ENCODE data around the gene INSR.

INSR gene

DNA sequence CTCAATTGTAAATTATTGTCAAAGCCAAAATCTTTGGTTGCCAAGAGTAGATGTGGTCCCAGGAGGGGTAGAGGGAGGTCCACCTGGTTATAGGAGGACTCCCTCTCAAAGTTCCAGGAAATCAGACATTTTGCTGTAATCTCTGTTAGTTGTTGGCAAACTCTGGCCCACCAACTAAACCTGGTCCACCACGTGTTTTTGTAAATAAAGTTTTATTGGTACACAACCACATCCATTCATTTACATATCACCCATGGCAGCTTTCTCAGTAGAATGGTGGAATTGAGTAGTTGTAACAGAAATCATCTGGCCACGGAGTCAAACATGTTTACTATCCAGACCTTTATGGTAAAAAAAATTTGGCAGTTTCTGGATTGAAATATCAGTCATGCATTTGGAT lies 154.1 kb downstream of the INSR start:
- DNase-seq (ENCODE audit: low read depth): no peak

DNA sequence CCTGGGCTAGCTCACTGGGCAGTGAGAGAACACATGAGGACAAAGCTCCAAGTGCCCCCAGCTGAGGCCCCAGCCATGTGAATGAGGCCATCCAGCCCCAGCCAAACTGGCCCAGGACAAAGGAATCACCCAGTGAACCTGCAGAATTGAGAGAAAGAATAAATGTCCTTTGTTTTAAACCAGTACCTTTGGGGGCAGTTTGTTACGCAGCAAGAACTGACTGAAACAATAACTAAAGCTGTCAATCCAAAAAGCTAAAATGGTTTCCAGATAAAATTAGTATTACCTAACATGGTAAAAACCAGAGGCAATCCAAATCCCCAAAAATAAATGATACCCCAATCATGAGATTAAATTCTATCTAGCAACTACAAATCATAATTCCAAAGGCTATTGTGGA lies 155.1 kb downstream of the INSR start:
- no peak for DNase-seq (ENCODE audit: low read depth)

DNA sequence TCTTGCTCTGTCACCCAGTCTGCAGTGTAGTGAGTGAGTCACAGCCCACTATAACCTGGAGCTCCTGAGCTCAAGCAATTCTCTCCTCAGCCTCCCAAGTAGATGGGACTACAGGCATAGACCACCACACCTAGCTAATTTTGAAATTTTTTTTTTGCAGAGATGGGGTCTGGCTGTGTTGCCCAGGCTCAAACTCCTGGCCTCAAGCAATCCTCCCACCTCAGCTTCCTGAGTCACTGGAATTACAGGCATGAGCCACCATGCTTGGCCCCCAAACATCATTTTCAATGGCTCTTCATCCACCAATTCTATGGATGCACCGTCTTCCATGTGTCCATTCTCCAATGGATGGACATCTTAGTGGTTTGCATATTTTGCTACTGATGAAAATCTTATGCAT lies 155.8 kb downstream of the INSR start:
- DNase-seq (ENCODE audit: low read depth): no peak

GRCh38 chr19:7137120-7137519 lies 157.1 kb downstream of the INSR start:
- no peak for DNase-seq (ENCODE audit: low read depth)

DNA sequence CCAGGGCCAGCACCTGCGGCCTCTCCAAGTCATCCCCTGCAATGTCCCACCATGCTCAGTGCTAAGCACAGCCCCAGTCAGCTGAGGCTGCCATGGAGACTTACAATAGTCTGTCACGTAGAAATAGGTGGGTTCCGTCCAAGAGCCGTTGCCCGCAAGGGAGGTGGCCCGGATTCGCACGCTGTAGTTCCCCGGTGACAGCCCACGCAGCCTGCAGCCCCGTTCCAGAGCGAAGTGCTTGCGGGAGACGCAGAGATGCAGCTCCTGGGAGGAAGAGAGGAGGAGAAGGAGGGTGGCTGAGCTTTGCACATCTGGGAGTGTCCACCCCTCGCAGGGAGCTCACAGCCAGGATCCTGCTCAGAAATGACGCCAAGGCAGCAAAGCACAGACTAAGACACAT lies 162.2 kb downstream of the INSR start:
- no peak for DNase-seq (ENCODE audit: low read depth)

DNA sequence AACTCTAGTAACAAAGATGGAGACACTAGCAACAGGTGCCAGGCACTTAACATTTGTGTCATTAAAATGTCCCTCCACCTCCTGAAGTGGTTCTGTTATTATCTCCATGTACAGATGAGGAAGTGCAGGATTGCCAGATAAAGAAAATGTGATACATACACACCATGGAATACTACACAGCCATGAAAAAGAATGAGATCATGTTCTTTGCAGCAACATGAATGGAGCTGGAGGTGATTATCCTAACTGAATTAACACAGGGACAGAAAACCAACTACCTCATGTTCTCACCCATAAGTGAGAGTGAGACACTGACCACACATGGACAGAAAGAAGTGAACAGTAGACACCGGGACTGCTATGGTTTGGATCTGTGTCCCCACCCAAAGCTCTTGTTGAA lies 164.2 kb downstream of the INSR start:
- no peak for DNase-seq (ENCODE audit: low read depth)

- DNase-seq (ENCODE audit: low read depth): no peak
Observed at GRCh38 chr19:7126132-7126531, 168.1 kb downstream of the INSR start.

DNA sequence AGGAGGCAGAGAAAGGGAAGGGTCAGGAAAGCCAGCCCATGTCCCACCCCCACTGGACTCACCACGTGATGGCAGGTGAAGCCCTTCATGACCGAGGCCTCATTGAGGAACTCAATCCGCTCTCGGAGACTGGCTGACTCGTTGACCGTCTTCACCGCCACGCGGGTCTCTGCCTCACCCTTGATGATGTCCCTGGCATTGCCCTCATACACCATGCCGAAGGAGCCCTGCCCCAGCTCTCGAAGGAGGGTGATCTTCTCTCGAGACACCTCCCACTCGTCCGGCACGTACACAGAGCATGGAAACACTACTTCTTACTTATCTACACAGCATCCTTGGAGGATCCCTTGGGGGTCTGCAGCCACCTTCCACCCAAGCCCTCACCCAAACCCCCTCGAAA lies 169.0 kb downstream of the INSR start:
- no peak for DNase-seq (ENCODE audit: low read depth)

DNA sequence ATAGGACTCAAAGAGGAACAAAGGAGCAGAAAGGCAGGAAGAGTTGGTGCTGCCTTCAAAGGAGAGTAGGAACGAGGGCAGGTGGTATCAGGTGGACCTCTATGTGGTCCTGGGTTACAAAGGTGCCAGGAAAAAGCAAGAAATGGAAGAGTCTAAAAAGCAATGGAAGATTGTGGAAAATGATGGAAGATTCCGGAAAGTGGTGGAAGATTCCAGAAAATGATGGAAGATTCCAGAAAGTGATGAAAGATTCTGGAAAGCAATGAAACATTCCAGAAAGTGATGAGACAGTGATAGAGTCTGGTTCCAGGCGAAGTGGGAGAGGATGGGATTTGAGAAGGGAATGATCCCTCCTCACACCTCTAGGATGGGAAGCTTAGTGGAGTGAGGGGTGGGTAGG lies 169.4 kb downstream of the INSR start:
- DNase-seq (ENCODE audit: low read depth): no peak

DNA sequence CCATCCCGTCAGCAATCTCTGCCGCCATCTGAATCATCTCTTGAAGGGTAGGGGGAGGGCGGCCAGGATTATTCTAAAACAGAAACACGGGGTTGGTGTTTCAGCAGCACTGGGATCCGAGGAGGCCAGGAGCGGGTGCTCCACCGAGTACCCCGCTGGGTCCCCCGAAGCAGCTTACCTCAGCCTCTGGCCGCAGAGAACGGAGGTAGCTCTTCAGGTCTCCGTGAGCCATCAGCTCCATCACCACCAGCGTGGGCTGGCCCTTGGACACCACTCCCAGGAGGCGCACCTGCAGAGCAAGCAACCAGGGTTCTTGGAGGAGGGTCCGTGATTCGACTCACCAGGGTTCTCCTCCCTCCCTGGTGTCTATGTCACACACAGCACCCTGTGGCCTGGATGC lies 171.5 kb downstream of the INSR start:
- DNase-seq (ENCODE audit: low read depth): no peak

DNA sequence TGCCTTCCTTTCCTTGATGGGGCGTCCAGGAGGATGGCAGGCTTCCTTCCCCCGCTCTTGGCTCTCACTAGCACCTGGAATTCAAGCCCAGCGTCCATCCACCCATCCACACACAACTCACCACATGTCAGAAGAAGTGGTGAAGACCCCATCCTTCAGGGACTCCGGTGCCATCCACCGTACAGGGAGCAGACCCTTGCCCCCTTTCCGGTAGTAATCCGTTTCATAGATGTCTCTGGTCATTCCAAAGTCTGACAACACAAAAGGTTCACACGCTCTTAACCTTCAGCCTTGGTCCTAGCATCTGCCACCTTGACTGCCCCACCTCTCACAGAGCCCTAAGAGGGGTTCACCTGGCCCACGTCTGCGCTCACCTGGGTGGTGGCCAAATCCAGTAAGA lies 173.7 kb downstream of the INSR start:
- no peak for DNase-seq (ENCODE audit: low read depth)

GRCh38 chr19:7119582-7119981 lies 174.6 kb downstream of the INSR start:
- DNase-seq (ENCODE audit: low read depth): no peak

DNA sequence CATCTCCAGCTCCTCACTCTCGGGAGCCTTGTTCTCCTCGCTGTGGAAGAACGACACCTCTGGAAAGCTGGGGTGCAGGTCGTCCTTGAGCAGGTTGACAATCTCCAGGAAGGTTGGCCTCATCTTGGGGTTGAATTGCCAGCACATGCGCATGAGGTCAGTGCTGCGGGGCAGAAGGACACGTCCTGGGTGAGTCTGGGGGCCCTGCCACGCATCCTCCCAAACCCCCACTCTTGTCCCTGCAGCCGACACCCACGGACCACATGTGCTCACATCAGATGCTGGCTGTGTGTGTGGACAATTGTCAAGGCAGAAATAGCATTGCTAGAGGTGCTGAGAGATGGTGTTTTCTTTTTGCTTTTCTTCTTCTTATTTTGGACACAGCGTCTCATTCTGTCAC lies 177.0 kb downstream of the INSR start:
- DNase-seq (ENCODE audit: low read depth): no peak

- no peak for DNase-seq (ENCODE audit: low read depth)
Observed at GRCh38 chr19:7115721-7116120, 178.5 kb downstream of the INSR start.

GRCh38 chr19:7113233-7113632 lies 181.0 kb downstream of the INSR start:
- DNase-seq (ENCODE audit: low read depth): no peak

- no peak for DNase-seq (ENCODE audit: low read depth)
Observed at GRCh38 chr19:7112675-7113074, 181.5 kb downstream of the INSR start.

GRCh38 chr19:7109678-7110289 lies 184.4 kb downstream of the INSR start:
- no peak for DNase-seq (ENCODE audit: low read depth)

DNA sequence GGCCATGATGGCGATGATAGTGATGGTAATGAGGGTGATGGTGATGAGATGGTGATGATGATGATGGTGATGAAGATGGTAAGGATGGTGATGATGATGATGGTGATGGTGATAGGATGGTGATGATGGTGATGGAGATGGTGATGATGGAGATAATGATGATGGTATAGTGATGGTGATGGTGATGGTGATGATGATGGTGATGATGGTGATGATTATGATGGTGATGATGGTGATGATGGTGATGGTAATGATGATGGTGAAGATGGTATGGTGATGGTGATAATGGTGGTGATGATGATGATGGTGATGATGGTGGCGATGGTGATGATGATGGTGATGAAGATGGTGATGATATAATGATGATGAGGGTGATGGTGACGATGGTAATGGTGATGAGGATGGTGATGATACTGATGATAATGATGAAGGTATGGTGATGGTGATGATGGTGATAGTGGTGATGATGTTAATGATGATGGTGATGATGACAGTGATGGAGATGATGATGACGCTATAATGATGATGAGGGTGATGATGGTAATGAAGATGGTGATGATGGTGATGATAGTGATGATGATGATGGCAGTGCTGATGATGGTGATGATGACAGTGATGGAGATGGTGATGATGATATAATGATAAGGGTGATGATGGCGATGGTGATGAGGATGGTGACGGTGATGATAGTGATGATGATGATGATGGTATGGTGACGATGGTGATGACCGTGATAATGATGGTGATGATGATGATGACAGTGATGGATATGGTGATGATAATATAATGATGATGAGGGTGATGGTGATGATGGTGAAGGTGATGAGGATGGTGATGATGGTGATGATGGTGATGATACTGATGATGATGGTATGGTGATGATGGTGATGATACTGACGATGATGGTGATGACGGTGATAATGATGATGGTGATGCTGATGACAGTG lies 187.2 kb downstream of the INSR start:
- DNase-seq (ENCODE audit: low read depth): no peak

GRCh38 chr19:7104747-7105447 lies 189.3 kb downstream of the INSR start:
- DNase-seq (ENCODE audit: low read depth): no peak

DNA sequence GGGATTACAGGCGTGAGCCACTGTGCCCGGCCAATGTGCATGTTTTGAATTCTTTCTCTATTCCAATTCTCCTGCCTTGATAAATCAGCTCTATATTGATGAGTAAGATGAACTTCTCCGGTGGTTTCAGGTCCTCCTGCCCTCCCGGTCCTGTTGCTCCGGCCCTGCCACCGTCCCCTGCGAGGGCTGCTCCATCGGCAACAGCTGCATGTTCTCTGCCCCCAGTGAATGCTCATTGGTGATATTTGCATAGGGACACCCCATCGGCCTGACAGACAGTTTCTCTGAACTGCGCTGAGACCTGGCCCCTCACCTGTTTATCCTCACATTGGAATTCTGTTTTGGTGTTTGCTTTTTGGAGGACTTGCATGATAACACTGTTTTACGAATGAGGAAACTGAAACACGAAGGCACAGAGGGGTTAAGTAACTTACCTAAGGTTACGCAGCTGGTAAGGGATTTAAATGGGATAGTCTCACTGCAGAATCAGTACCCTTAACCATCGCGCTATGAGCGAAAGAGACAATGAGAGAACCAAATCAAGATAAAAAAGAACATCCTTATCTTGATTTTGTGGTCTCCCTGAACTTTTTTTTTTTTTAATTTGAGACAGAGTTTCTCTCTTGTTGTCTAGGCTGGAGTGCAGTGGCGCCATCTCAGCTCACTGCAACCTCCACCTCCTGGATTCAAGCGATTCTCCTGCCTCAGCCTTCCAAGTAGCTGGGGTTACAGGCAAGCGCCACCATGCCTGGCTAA lies 192.5 kb downstream of the INSR start:
- no peak for DNase-seq (ENCODE audit: low read depth)

DNA sequence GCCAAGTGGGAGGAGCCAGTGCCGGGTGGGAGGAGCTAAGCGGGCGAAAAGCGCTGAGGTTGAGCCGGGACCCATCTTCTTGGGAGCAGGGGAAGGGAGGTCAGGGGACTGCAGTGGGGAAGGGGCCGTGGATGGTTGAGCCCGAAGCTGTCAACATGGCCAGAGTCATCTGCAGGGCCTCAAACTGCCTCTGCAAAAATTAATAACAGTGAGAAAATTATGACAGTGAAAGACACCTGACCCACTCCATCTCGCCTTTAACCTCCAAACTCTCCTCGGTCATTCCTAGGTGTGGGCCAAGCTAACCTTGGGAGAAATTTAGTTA lies 194.7 kb downstream of the INSR start:
- DNase-seq (ENCODE audit: low read depth): no peak

Data from amniotic epithelial cell (primary cell).